Measurements from ENCODE around the gene RCAN2.

RCAN2 gene

DNA sequence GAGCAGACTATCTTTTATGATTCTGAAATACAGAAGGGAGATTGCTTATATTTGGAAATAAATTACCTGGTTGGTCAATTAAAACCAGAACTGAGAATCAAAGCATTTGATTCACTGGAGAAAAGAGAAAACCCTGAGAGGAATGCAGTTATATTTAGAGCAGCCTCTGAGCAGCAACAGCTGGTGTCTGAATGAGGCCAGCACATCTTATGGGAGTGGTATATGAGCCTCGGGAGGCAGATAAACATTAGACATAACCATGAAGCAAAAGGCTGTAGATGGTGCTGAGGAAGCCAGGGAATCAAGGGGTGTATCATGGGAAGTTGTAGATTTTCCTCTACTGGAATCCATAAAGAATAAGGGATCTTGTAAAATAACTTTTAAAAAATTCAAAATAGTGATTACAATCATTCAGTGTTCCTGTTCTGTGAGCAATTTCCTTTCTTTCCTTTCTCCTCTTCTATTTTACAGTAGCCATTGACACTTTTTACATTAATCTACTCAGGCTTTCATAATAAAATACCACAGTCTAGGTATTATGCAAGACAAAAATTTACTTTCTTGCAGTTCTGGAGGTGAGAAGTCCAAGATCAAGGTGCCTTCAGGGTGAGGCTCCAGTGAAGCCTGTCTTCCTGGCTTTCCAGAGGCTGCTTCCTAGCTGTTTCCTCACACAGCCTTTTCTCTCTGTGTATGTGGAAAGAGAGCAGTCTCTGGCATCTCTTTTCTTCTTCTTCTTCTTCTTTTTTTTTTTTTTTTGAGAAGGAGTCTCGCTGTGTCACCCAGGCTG is 287.7 kb downstream of the RCAN2 start:
- no peak for DNase-seq

DNA sequence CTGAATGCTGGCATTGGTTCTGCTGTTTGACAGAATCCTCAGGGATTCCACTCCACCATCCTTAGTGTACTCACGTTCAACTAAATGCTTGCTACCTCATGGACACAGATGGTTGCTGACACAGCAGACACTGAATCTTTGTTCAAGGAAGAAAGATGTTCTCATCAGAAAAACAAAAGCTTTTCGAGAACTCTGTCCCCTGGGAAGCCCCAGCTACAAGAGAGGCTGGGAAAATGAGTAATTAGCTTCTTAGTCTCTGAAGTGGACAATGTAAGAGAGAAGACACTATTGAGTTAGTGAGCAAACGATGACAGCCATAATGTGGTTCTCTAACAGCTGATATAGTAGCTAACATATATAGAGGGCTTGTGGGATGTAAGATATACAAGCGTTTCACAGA is 289.5 kb downstream of the RCAN2 start:
- DNase-seq: no peak

DNA sequence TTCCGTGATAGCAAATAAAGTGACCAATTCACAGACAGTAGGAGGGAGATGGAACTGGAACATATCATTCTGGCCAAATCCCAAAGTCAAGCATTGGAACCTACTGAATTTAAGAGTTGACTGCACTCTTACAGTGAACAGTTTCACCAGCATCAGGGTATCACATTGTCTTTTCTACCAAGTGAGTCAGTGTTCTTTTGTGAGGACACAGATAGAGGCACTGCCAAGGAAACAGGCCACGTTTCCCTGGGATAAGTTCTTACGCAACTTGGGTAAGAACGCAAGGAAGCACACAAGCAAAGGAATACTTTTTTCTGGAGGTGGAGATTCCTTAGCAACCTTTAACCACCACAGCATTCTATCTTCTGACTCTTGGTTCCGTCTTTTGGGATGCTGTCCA is 291.9 kb downstream of the RCAN2 start:
- no peak for DNase-seq

DNA sequence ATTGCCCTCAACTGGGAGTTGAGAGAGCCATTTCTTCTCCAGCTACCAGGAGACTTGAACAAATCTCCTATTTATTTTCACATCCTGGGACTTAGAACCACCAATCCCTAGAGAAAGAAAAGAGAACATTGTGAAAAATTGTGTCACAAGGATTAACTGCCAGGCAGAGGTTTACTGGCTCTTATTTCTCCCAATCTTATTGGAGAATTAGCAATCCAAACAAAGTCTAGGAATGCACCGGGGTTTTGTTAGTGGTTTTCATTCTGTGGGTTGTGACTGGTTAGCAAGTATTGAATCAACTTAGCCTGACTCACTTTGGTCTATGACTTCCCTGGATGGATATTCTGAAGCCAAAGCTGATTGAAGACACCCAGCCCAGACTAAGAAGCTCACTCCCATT is 299.3 kb downstream of the RCAN2 start:
- DNase-seq: no peak

DNA sequence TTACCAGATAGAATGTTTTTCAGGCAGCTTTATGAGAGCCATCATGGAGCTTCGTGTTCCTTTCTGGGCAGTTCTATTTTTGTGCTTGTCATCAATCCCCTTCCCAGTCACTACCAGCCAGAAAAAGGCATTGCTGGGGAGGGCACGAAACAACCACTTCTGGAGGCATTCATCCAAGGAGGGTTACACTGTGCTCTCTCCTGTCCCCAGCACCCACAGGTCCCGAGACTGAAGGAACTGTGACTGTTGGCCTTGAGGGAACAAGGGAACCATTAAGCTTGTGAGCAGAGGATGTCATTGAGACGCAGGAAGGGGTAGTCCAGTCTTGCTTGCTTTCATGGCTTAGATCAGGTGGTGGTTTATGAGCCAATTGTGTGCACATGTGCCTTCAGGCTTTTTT is 300.4 kb downstream of the RCAN2 start:
- DNase-seq: no peak

DNA sequence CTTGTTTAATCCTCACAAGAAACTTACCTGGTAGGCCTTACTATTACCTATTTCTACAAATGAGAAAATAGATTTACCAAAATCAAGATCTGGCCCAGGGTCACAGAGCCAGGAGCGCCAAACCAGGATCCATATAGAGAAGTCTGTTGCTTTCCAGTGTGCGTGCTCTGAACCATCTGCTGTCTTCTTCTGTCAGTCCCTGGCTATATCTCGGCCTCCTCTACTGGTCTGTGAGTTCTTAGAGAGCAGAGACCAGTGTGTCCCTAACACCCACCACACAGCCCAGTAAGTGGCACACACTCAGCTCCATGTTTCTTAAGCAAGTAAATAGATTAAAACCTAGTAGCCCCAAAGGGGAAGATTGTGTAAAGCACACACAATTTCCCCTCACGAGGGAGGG is 301.5 kb downstream of the RCAN2 start:
- no peak for DNase-seq

DNA sequence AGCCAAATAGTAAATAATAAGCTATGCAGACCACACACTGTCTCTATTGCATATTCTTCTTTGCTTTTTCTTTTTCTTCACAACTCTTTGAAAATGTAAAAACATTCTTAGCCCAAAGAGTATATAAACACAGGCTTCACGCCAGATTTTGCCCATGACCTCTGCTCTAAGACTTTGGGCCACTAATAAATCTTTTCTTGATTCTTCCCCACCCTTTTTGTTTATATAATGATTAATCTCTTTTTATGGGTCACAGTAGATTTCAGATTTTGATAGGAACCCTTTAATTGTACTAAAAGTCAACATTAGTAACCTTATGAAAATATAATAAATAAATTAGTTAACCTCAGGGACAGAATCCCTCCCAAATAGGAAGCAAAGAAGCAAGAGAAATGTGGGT is 304.7 kb downstream of the RCAN2 start:
- no peak for DNase-seq

DNA sequence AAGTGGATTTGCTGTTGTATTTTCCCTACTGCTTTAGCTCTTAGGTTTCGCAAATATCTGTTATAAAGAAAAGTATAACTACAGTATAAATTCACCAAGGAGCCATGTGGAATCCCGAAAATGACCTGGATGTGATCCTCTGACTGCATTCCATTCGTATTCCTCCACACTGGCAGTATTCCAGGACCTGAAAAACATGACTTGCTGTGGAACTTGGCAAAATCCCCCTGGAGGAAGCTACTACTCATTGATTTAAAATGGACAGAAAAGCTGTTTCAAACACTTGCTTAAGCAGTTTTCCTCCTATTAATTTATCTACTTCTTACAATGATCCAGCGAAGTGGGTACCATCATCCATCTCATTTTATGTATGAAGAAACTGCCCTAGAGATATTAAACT is 307.1 kb downstream of the RCAN2 start:
- DNase-seq: no peak

DNA sequence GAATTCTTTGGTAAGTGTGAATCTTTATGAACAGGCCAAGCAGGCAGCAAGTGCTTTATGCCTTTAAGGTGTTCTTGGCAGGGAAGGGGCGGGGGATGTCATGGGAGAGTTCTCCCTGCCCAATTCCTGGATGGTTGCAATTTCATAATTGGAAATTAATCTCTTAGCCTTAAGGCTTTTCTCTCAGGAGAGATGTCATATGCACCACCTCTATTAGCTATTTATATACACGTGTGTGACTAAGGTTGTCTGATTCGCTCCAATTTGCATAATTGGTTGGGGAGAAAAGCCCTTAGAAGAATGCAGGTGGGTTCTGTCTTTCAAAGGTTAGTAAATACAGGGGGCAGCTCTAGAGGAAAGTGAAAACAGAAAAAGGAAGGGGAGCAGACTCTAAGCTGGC is 315.3 kb downstream of the RCAN2 start:
- DNase-seq: no peak

DNA sequence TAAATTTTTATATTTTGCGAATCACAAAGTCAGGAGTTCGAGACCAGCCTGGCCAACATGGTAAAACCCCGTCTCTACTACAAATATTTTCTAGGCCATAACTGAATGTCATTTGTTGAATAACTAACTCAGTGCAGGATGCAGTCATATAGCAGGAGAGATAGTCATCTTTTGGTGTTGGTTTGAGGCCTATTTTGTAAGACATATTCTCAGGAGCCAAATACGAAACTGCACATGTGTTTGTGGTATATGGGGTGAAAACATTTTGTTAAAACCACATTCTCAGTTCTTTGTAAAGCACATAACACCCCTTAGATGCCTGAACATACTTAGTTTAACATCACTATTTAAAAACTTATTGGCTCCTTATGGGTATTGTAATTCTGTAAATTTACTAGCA is 315.8 kb downstream of the RCAN2 start:
- DNase-seq: no peak

DNA sequence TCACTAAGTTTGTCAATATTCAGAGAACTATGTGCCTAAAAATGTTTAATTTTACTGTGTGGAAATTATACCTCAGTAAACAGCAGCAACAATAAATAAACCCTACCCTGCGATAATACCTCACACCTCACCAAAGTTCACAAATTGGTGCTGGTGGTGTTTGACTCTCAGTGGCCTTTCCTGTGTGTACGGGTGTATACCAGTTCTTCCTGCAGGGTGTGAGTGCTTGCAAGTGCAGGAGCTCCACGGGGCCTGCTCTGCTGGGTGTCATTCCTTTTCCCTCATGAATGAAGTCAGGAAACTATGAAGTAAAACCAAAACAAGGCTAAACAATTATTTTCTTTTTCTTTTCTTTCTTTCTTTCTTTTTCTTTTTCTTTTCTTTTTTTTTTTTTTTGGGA is 316.3 kb downstream of the RCAN2 start:
- no peak for DNase-seq

DNA sequence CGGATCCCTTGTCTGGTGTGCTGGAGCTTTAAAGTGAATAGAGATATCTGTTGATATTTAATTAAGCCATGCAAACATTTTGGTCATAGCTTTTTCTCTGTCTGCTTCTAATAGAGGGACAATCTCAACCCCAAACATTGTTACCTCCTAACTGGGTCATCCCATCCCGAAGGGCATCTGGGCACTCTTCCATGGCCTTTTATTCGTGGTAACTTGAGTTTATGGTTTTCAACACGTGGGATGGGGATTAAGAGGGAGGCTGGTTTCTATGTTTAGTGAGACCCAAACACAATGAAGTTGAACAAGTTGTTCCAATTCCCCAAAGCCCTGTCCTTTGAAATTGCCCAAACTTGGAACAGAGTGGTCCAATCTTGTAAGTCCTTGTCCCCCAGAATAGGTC is 319.1 kb downstream of the RCAN2 start:
- DNase-seq: no peak

All from DMS153 (cell line).